ENCODE measurements around the gene DPEP1. TPM values are rescaled to one million over a fixed set of nuclear protein-coding genes. Genes with fewer than 3 reads are reported as not detected.
"Not testable (repeated sequence)": the region's sequence is repeated elsewhere in the genome, so short reads cannot be mapped to it uniquely, and the experiment has no call there.

The DPEP1 gene
- total RNA-seq, 3 donors from 2014 or later (not counting 1 experiment from before 2014, with no cell fraction given) = not detected

GRCh38 chr16:89624777-89625761, 11.6 kb downstream of the DPEP1 start:
- Histone ChIP-seq H3K27ac (ENCODE audit: low read length) (no peak overlapping the region), H3K9me3 (ENCODE audit: control insufficient read depth, insufficient read depth, low read length) (no peaks in the 10 kb centered on the region), H3K4me1 (ENCODE audit: control insufficient read depth, insufficient read depth, low read length) (no peaks in the 10 kb centered on the region), H3K36me3 (ENCODE audit: control insufficient read depth, insufficient read depth, low read length) (no peaks in the 10 kb centered on the region), H3K27me3 (ENCODE audit: control insufficient read depth, insufficient read depth, low read length) (no peaks in the 10 kb centered on the region), H3K4me3 (ENCODE audit: low read length) (no peak overlapping the region)
- intact Hi-C loops (cut with micrococcal nuclease) = no loop called here
- no peaks in the 10 kb centered on the region for H3K36me3 Mint-ChIP-seq
- no peak overlapping the region for H3K4me3 Mint-ChIP-seq
- H3K4me1 Mint-ChIP-seq = no peaks in the 10 kb centered on the region
- H3K9me3 Mint-ChIP-seq = no peaks in the 10 kb centered on the region
- H3K27ac Mint-ChIP-seq = no peak overlapping the region
- ATAC-seq (no peak), DNase-seq (no peak)
- 73% methylated on average over 20 of the region's 21 CpGs for WGBS (ENCODE audit: insufficient coverage)
- TF ChIP-seq CTCF (IDR thresholded peaks at IDR 0.05) = no peak
- peaks cover 7 to 22% of the 10 kb centered on the region in 2 donors for H3K27me3 Mint-ChIP-seq (ENCODE audit: low read depth in 2 of 2)

GRCh38 chr16:89629827-89630610, 16.6 kb downstream of the DPEP1 start:
- H3K27me3 ChIP-seq (ENCODE audit: control insufficient read depth, insufficient read depth, low read length) = no peaks in the 10 kb centered on the region
- Mint-ChIP-seq H3K27ac (no peak overlapping the region), H3K9me3 (no peaks in the 10 kb centered on the region), H3K4me1 (no peaks in the 10 kb centered on the region), H3K27me3 (ENCODE audit: low read depth in 2 of 2) (peaks cover 0 to 3% of the 10 kb centered on the region in 2 donors), H3K4me3 (no peak overlapping the region), H3K36me3 (no peaks in the 10 kb centered on the region)
- ATAC-seq = no peak
- DNase-seq = no peak
- no peak overlapping the region for H3K27ac ChIP-seq (ENCODE audit: low read length)
- no peaks in the 10 kb centered on the region for H3K4me1 ChIP-seq (ENCODE audit: control insufficient read depth, insufficient read depth, low read length)
- intact Hi-C loops (cut with micrococcal nuclease) = no loop called here
- no peak for TF ChIP-seq CTCF (IDR thresholded peaks at IDR 0.05)
- no peaks in the 10 kb centered on the region for H3K9me3 ChIP-seq (ENCODE audit: control insufficient read depth, insufficient read depth, low read length)
- 92% methylated on average over 11 of the region's 17 CpGs for WGBS (ENCODE audit: insufficient coverage)
- no peaks in the 10 kb centered on the region for H3K36me3 ChIP-seq (ENCODE audit: control insufficient read depth, insufficient read depth, low read length)
- no peak overlapping the region for H3K4me3 ChIP-seq (ENCODE audit: low read length)

GRCh38 chr16:89633064-89633631, 19.7 kb downstream of the DPEP1 start:
- Mint-ChIP-seq H3K4me1 (no peaks in the 10 kb centered on the region), H3K9me3 (no peaks in the 10 kb centered on the region), H3K36me3 (no peaks in the 10 kb centered on the region), H3K27ac (no peak overlapping the region), H3K4me3 (no peak overlapping the region), H3K27me3 (ENCODE audit: low read depth in 2 of 2) (no peaks in the 10 kb centered on the region)
- no peaks in the 10 kb centered on the region for H3K36me3 ChIP-seq (ENCODE audit: control insufficient read depth, insufficient read depth, low read length)
- DNase-seq (no peak), ATAC-seq (no peak)
- no peaks in the 10 kb centered on the region for H3K4me1 ChIP-seq (ENCODE audit: control insufficient read depth, insufficient read depth, low read length)
- 94% methylated on average over 19 of the region's 19 CpGs for WGBS (ENCODE audit: insufficient coverage)
- no peaks in the 10 kb centered on the region for H3K9me3 ChIP-seq (ENCODE audit: control insufficient read depth, insufficient read depth, low read length)
- intact Hi-C loops (cut with micrococcal nuclease) = no loop called here
- H3K27ac ChIP-seq (ENCODE audit: low read length) = no peak overlapping the region
- no peak overlapping the region for H3K4me3 ChIP-seq (ENCODE audit: low read length)
- no peaks in the 10 kb centered on the region for H3K27me3 ChIP-seq (ENCODE audit: control insufficient read depth, insufficient read depth, low read length)
- TF ChIP-seq CTCF (IDR thresholded peaks at IDR 0.05) = no peak

GRCh38 chr16:89634463-89635385, 21.3 kb downstream of the DPEP1 start:
- H3K4me1 Mint-ChIP-seq; H3K4me1 ChIP-seq (ENCODE audit: control insufficient read depth, insufficient read depth, low read length); H3K9me3 ChIP-seq (ENCODE audit: control insufficient read depth, insufficient read depth, low read length); H3K36me3 ChIP-seq (ENCODE audit: control insufficient read depth, insufficient read depth, low read length); intact Hi-C loops (cut with micrococcal nuclease); H3K27me3 Mint-ChIP-seq (ENCODE audit: low read depth in 2 of 2); H3K4me3 Mint-ChIP-seq; DNase-seq; H3K27me3 ChIP-seq (ENCODE audit: control insufficient read depth, insufficient read depth, low read length); H3K4me3 ChIP-seq (ENCODE audit: low read length); ATAC-seq; H3K9me3 Mint-ChIP-seq; H3K36me3 Mint-ChIP-seq; H3K27ac ChIP-seq (ENCODE audit: low read length): not testable (repeated sequence)
- WGBS (ENCODE audit: insufficient coverage) = 61% methylated on average over 1 of the region's 2 CpGs
- H3K27ac Mint-ChIP-seq = peak overlapping the region in 1 of 2 donors; percentile 45
